ENCODE data around the gene NDUFB2. TPM values are rescaled to one million over a fixed set of nuclear protein-coding genes. Genes with fewer than 3 reads are reported as not detected.
"Not testable (repeated sequence)": the region's sequence is repeated elsewhere in the genome, so short reads cannot be mapped to it uniquely, and the experiment has no call there.

NDUFB2 gene
- total RNA-seq, 4 donors from 2014 or later, result 69.9 to 284 (median 230) TPM

GRCh38 chr7:140691376-140692045 lies 5.0 kb upstream of the NDUFB2 start:
- intact Hi-C loops (cut with DNase I; ENCODE audit: low total_unique reads), result no loop called here
- peaks cover 0 to 12% (median 0%) of the 10 kb centered on the region in 4 donors for H3K36me3 ChIP-seq

GRCh38 chr7:140693849-140694248 lies 2.7 kb upstream of the NDUFB2 start:
- in situ Hi-C loops (cut with MboI; ENCODE audit: low pct_ligation_motif_present in 1 of 4, low pct_unique_long_range_greater_than_20kb in 1 of 4, low sequenced_read_pairs in 3 of 4), result loop anchor here (25.0 kb wide), 1 partner anchor 318 kb away; the partner anchor contains the start of gene MRPS33 (in 4 of the 4)

More at GRCh38 chr7:140691376-140692045, 5.0 kb upstream of the NDUFB2 start:
- H3K9me3 ChIP-seq, result no peaks in the 10 kb centered on the region
- DNase-seq, result no peak
- in situ Hi-C loops (cut with MboI; ENCODE audit: low pct_ligation_motif_present in 1 of 4, low pct_unique_long_range_greater_than_20kb in 1 of 4, low sequenced_read_pairs in 3 of 4), result loop anchor here (25.0 kb wide), 1 partner anchor 321 kb away; the partner anchor contains the start of gene MRPS33 (in 4 of the 4)
- peaks cover 3 to 7% (median 6%) of the 10 kb centered on the region in 4 donors for H3K4me1 ChIP-seq
- H3K4me3 ChIP-seq, result no peak overlapping the region
- H3K27me3 ChIP-seq, result no peaks in the 10 kb centered on the region
- TF ChIP-seq POLR2AphosphoS5 (IDR thresholded peaks at IDR 0.05) (no peak), EP300 (IDR thresholded peaks at IDR 0.05; ENCODE audit: low read depth) (no peak), POLR2A (IDR thresholded peaks at IDR 0.05) (no peak), CTCF (IDR thresholded peaks at IDR 0.05) (no peak)
- WGBS, 2 donors (ENCODE audit: low coverage in 1 of 2), result 89% methylated on average over 12 of the region's 12 CpGs; no CpG with 5 or more reads in 1 of the 2 donors
- no peak overlapping the region for H3K27ac ChIP-seq

GRCh38 chr7:140694592-140694991 lies 1.9 kb upstream of the NDUFB2 start:
- Histone ChIP-seq H3K9me3 (no peaks in the 10 kb centered on the region), H3K36me3 (peaks cover 0 to 3% (median 0%) of the 10 kb centered on the region in 4 donors), H3K27me3 (no peaks in the 10 kb centered on the region), H3K27ac (no peak overlapping the region), H3K4me3 (no peak overlapping the region), H3K4me1 (peaks cover 12 to 25% (median 18%) of the 10 kb centered on the region in 4 donors)
- in situ Hi-C loops (cut with MboI; ENCODE audit: low pct_ligation_motif_present in 1 of 4, low pct_unique_long_range_greater_than_20kb in 1 of 4, low sequenced_read_pairs in 3 of 4), result loop anchor here (25.0 kb wide), 1 partner anchor 318 kb away; the partner anchor contains the start of gene MRPS33 (in 4 of the 4)
- intact Hi-C loops (cut with DNase I; ENCODE audit: low total_unique reads), result no loop called here
- TF ChIP-seq CTCF (IDR thresholded peaks at IDR 0.05), result no peak
- WGBS, 2 donors (ENCODE audit: low coverage in 1 of 2), result 91% methylated on average over 6 of the region's 6 CpGs; no CpG with 5 or more reads in 1 of the 2 donors
- DNase-seq, result no peak

More at GRCh38 chr7:140693849-140694248, 2.7 kb upstream of the NDUFB2 start:
- H3K27ac ChIP-seq; H3K9me3 ChIP-seq; H3K4me3 ChIP-seq; H3K36me3 ChIP-seq; DNase-seq; H3K27me3 ChIP-seq; intact Hi-C loops (cut with DNase I; ENCODE audit: low total_unique reads): not testable (repeated sequence)
- peaks cover 12 to 21% (median 18%) of the 10 kb centered on the region in 4 donors for H3K4me1 ChIP-seq
- WGBS, 2 donors (ENCODE audit: low coverage in 1 of 2), result 95% methylated on average over 10 of the region's 10 CpGs; no CpG with 5 or more reads in 1 of the 2 donors

GRCh38 chr7:140695381-140695780 lies 1.1 kb upstream of the NDUFB2 start:
- no peaks in the 10 kb centered on the region for H3K27me3 ChIP-seq
- H3K9me3 ChIP-seq, result no peaks in the 10 kb centered on the region
- intact Hi-C loops (cut with DNase I; ENCODE audit: low total_unique reads) (no loop called here), in situ Hi-C loops (cut with MboI; ENCODE audit: low pct_ligation_motif_present in 1 of 4, low pct_unique_long_range_greater_than_20kb in 1 of 4, low sequenced_read_pairs in 3 of 4) (loop anchor here (25.0 kb wide), 1 partner anchor 317 kb away; the partner anchor contains the start of gene MRPS33 (in 4 of the 4))
- DNase-seq, result no peak
- H3K27ac ChIP-seq, result peak overlapping the region in 3 of 4 donors; percentile 91 to 93 (median 92)
- H3K4me3 ChIP-seq, result no peak overlapping the region
- no peak for TF ChIP-seq POLR2AphosphoS5 (IDR thresholded peaks at IDR 0.05)
- TF ChIP-seq POLR2A (IDR thresholded peaks at IDR 0.05), result no peak
- TF ChIP-seq CTCF (IDR thresholded peaks at IDR 0.05), result no peak
- no peak for TF ChIP-seq EP300 (IDR thresholded peaks at IDR 0.05; ENCODE audit: low read depth)
- 91 to 96% methylated on average over 7 to 11 of the region's 11 CpGs for WGBS, 2 donors (ENCODE audit: low coverage in 1 of 2)
- H3K36me3 ChIP-seq, result no peaks in the 10 kb centered on the region
- peaks cover 12 to 25% (median 18%) of the 10 kb centered on the region in 4 donors for H3K4me1 ChIP-seq

Data from transverse colon (tissue), 4 donors.